Stimulated activated memory B cell treated with anti-CD40 and anti-IgM and Interleukin-4, amounts not matched to agents 10 μg/mL and 1 μg/mL and 100 μg/mL, for 72 hours (primary cell): ENCODE measurements around the gene PDE8A.
"Not testable (repeated sequence)": the region's sequence is repeated elsewhere in the genome, so short reads cannot be mapped to it uniquely, and the experiment has no call there.

Source experiments
- ATAC-seq: fragments of 150-1000 bp; cut with Tn5 transposase; 2 replicates; pipeline ENCODE4 v1.10.0; 2021
- H3K27ac Mint-ChIP-seq: one replicate; pipeline ENCODE4 v1.8.0; 2022; ENCODE audit warnings: mild to moderate bottlenecking, mixed read lengths
- H3K27me3 Mint-ChIP-seq: one replicate; pipeline ENCODE4 v1.8.0; 2022; ENCODE audit warnings: mixed read lengths
- H3K36me3 Mint-ChIP-seq: one replicate; pipeline ENCODE4 v1.8.0; 2022; ENCODE audit warnings: mixed read lengths
- H3K4me1 Mint-ChIP-seq: one replicate; pipeline ENCODE4 v1.8.0; 2022; ENCODE audit warnings: mixed read lengths
- H3K4me3 Mint-ChIP-seq: one replicate; pipeline ENCODE4 v1.8.0; 2022; ENCODE audit warnings: mild to moderate bottlenecking, moderate library complexity, mixed read lengths
- H3K9me3 Mint-ChIP-seq: one replicate; pipeline ENCODE4 v1.8.0; 2022; ENCODE audit warnings: mixed read lengths

Gene PDE8A

DNA sequence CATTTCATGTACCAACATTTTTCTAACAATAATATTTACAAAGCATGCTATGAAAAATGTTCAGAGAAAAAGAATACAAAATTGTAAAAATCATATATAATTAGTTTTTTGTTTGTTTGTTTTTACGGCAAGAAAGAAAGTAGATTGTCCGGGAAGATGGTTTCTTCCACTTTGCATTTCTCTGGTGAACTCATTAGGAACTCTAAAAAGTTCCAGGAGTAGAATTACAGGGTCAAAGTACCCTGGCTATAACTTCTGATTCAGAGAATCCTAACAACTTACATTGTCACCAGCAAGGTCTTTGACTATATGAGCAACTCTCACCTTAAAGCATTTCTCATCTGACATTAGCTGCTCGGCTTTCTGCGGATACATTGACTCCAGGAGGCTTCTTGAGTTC is 196.7 kb downstream of the PDE8A start:
- no peaks in the 10 kb centered on the region for H3K9me3 Mint-ChIP-seq
- ATAC-seq, result no peak
- peaks cover 19% of the 10 kb centered on the region for H3K27me3 Mint-ChIP-seq
- H3K27ac Mint-ChIP-seq, result no peak overlapping the region
- no peak overlapping the region for H3K4me3 Mint-ChIP-seq
- no peaks in the 10 kb centered on the region for H3K36me3 Mint-ChIP-seq
- no peaks in the 10 kb centered on the region for H3K4me1 Mint-ChIP-seq

DNA sequence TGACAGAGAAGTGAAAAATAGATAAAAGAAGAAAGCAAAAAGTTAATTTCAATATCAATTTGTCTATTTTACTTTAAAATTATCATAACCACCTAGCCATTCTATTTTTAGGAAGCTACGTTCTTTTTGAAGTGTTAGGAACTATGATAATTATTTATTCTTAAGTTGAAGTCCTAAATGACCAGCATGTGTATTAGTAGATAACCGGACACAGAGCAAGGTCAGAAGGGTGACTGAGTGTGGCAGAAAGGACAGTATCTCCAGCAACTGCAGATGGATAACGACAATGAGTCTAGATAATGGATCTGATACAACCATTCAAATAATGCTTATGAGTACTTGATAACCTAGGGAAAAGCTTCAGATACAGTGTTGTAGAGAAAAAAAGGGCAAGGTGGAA is 198.0 kb downstream of the PDE8A start:
- ATAC-seq, result no peak
- Mint-ChIP-seq H3K27me3 (peaks cover 9% of the 10 kb centered on the region), H3K4me3 (no peak overlapping the region), H3K4me1 (no peaks in the 10 kb centered on the region), H3K36me3 (no peaks in the 10 kb centered on the region), H3K27ac (no peak overlapping the region), H3K9me3 (no peaks in the 10 kb centered on the region)

DNA sequence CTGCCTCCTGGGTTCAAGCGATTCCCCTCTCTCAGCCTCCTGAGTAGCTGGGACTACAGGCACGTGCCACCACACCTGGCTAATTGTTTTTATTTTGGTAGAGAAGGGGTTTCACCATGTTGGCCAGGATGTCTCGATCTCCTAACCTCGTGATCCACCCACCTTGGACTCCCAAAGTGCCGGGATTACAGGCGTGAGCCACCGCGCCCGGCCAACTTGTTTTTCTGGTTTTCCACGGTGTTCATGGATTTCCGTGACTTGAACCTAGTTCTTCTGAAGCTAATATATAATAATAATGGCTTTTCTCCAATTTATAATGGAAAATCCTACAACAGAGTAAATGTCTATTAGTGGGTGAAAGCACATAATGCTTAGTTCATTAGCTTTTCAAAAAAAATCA is 203.7 kb downstream of the PDE8A start:
- H3K36me3 Mint-ChIP-seq, H3K4me3 Mint-ChIP-seq, H3K4me1 Mint-ChIP-seq, H3K27me3 Mint-ChIP-seq, H3K9me3 Mint-ChIP-seq, H3K27ac Mint-ChIP-seq, ATAC-seq: not testable (repeated sequence)

DNA sequence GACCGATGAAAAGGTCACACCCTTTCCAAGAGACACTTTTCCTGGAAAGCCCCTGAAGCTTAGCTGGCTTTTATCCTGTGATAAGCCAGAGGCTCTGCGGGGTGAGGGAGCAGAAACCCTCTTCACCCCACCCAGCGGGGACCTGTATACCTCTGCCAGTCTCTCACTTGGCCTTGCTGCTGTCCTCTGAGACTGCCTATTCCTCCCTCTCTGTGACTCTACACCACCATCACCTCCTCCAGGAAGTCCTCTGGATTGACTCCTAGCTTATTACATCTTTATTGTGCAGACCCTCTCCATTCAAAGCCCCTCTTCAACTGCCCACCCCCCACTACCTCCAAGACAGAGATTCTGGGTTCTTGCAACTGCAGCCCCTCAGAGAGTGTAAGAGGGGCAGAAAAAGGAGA is 206.5 kb downstream of the PDE8A start:
- not testable (repeated sequence) for H3K4me1 Mint-ChIP-seq, H3K27me3 Mint-ChIP-seq, H3K4me3 Mint-ChIP-seq, H3K9me3 Mint-ChIP-seq, ATAC-seq, H3K36me3 Mint-ChIP-seq, H3K27ac Mint-ChIP-seq
